Endothelial cell of umbilical vein (primary cell): ENCODE data around the gene USP17L18. TPM values are rescaled to one million over a fixed set of nuclear protein-coding genes. Genes with fewer than 3 reads are reported as not detected.
"Not testable (repeated sequence)": the region's sequence is repeated elsewhere in the genome, so short reads cannot be mapped to it uniquely, and the experiment has no call there.

ENCODE experiments used
- Bru-seq: library from RNA; stranded (reverse); fragments of 400-500 nt; gene quantifications from one replicate; lab custom pipeline; 2021; lab: Mats Ljungman, UMichigan
- BruChase-seq, 2 experiments: library from RNA; stranded (reverse); fragments of 400-500 nt; gene quantifications; one replicate each; lab custom pipeline; 2021; lab: Mats Ljungman, UMichigan
- BruUV-seq: library from RNA; stranded (reverse); fragments of 400-500 nt; replicated peaks from 2 replicates; lab custom pipeline; 2021; lab: Mats Ljungman, UMichigan
- CTCF ChIA-PET: fragments of 300-600, 350-600 bp; sonication (Branson Sonifier 250); formaldehyde crosslinking; loops from one replicate; lab custom pipeline; 2021; ENCODE audit warnings: antibody characterized with exemption, inconsistent platforms; lab: Charles Lee
- POLR2A ChIA-PET: fragments of 300-600, 350-600 bp; sonication (Branson Sonifier 250); formaldehyde crosslinking; loops from one replicate; lab custom pipeline; 2021; ENCODE audit warnings: antibody characterized with exemption, inconsistent platforms; lab: Charles Lee
- DNase-seq: peaks from one replicate; pipeline ENCODE4 v3.0.0-alpha.2; 2011; ENCODE audit warnings: low read depth, low spot score
- FAIRE-seq: peaks from 2 replicates; lab custom pipeline; 2011; peaks lifted over from hg19 to GRCh38; lab: Jason Lieb, UNC
- H2AFZ ChIP-seq: 2 replicates; pipeline ENCODE4 v1.6.0; 2012; ENCODE audit warnings: low read depth, low read length, control low read depth, inconsistent platforms
- H3K27ac ChIP-seq: 2 replicates; pipeline ENCODE4 v1.5.1; 2011; ENCODE audit warnings: low read depth, mild to moderate bottlenecking, control low read depth, low read length, moderate library complexity; ENCODE audit not compliant: insufficient read depth
- H3K27me3 ChIP-seq, 2 experiments: 2 replicates each; pipeline versions ENCODE4 v1.6.0 to v1.6.1; 2011; ENCODE audit warnings: low read length in 2 of 2, mixed read lengths in 1 of 2; ENCODE audit not compliant: control insufficient read depth in 2 of 2, insufficient read depth in 2 of 2
- H3K36me3 ChIP-seq, 2 experiments: 2 replicates in 1 of 2; 3 replicates in 1 of 2; pipeline ENCODE4 v1.5.1; 2011; ENCODE audit warnings: low read length in 2 of 2, mild to moderate bottlenecking in 1 of 2, moderate library complexity in 1 of 2; ENCODE audit not compliant: control insufficient read depth in 2 of 2, insufficient read depth in 2 of 2; ENCODE audit errors: extremely low read depth in 1 of 2
- H3K4me1 ChIP-seq: 3 replicates; pipeline ENCODE4 v1.5.1; 2011; ENCODE audit warnings: mild to moderate bottlenecking, low read length; ENCODE audit not compliant: control insufficient read depth, insufficient read depth; ENCODE audit errors: extremely low read depth
- H3K4me2 ChIP-seq: 2 replicates; pipeline ENCODE4 v1.6.1; 2011; ENCODE audit warnings: low read length, control low read depth, mixed read lengths; ENCODE audit not compliant: insufficient read depth
- H3K4me3 ChIP-seq, 3 experiments: fragments of 200-600 bp in 1 of 3; sonication (generic), shearing (Covaris generic) in 1 of 3; replicated peaks in 1 of 3; 2 replicates each; pipeline ENCODE4 v1.5.1; 2011 to 2016; ENCODE audit warnings: control low read depth in 3 of 3, low read length in 3 of 3, mild to moderate bottlenecking in 2 of 3, inconsistent platforms in 1 of 3, low read depth in 1 of 3, moderate library complexity in 1 of 3; ENCODE audit not compliant: insufficient read depth in 1 of 3
- H3K79me2 ChIP-seq: 2 replicates; pipeline ENCODE4 v1.6.0; 2012; ENCODE audit warnings: low read length, inconsistent platforms; ENCODE audit not compliant: control insufficient read depth, insufficient read depth
- H3K9ac ChIP-seq: replicated peaks from 2 replicates; pipeline ENCODE3; 2011; ENCODE audit warnings: low read length, control low read depth; ENCODE audit not compliant: insufficient read depth; ENCODE audit errors: extremely low read depth
- H3K9me1 ChIP-seq: replicated peaks from 3 replicates; pipeline ENCODE4 v1.6.0; 2011; ENCODE audit warnings: mild to moderate bottlenecking, low read length; ENCODE audit not compliant: control insufficient read depth, insufficient read depth; ENCODE audit errors: extremely low read depth
- H3K9me3 ChIP-seq: replicated peaks from 2 replicates; pipeline ENCODE4 v1.5.1; 2012; ENCODE audit warnings: low read length, inconsistent platforms; ENCODE audit not compliant: control insufficient read depth, insufficient read depth
- H4K20me1 ChIP-seq: replicated peaks from 2 replicates; pipeline ENCODE3; 2011; ENCODE audit warnings: mild to moderate bottlenecking, low read length; ENCODE audit not compliant: control insufficient read depth, insufficient read depth; ENCODE audit errors: extremely low read depth
- dilution Hi-C: fragments of 300-500 bp; cut with MboI; formaldehyde crosslinking; loops from one replicate; pipeline ENCODE4 v1.15.0; 2019; ENCODE audit warnings: low sequenced_read_pairs; ENCODE audit not compliant: extremely low pct_ligation_motif_present
- intact Hi-C: fragments of 100-400 bp; cut with micrococcal nuclease; formaldehyde crosslinking; loops from one replicate; pipeline ENCODE4 v1.10.0; 2022
- long read RNA-seq: library from polyadenylated mRNA; stranded (forward); transcript quantifications from one replicate; pipeline ENCODE4 v2.0.0, GENCODE V29; 2021
- polyA minus RNA-seq, 3 experiments: library from RNA; depleted of rRNA, polyadenylated mRNA; stranded (reverse); fragments of >200 nt; gene quantifications; 1 replicate in 1 of 3; 2 replicates in 2 of 3; pipeline ENCODE4 v1.2.3, GENCODE V29; 2011
- polyA plus RNA-seq, 4 experiments: library from polyadenylated mRNA; depleted of rRNA in 3 of 4; stranded (reverse) in 3 of 4; unstranded in 1 of 4; fragments of >200 nt; gene quantifications; 2 replicates each; pipeline versions ENCODE4 v1.2.1 to v1.2.3, GENCODE V29; 2011 to 2012; ENCODE audit warnings: missing spikeins in 1 of 4
- total RNA-seq: library from RNA; stranded (reverse); gene quantifications from 2 replicates; pipeline ENCODE4 v1.2.3, GENCODE V29; 2021

Gene USP17L18
- total RNA-seq = not detected in 2 replicates
- polyA plus RNA-seq = not detected in 2 replicates
- polyA plus RNA-seq (2011; cell fraction: cytosol; rRNA removed) = not detected in 2 replicates
- polyA plus RNA-seq (2011; cell fraction: nucleus; rRNA removed) = not detected in 2 replicates
- not detected in 2 replicates for polyA plus RNA-seq (2012)
- polyA minus RNA-seq = not detected in 2 replicates
- polyA minus RNA-seq (2011; cell fraction: cytosol; rRNA and poly(A)+ RNA removed) = not detected
- not detected in 2 replicates for polyA minus RNA-seq (2011; cell fraction: nucleus; rRNA and poly(A)+ RNA removed)
- Bru-seq, nascent RNA = not detected
- not detected for BruChase-seq, experiment 1, labeled RNA remaining after a 6-hour chase
- BruChase-seq, experiment 2, labeled RNA remaining after a 2-hour chase = not detected
- long read RNA-seq = 0 reads

GRCh38 chr4:9247953-9248680 is at the start of gene USP17L18:
TSS of gene USP17L18 (plus strand) at chr4:9248630. CDS start at chr4:9248630, 0 bp downstream.
- BruUV-seq, H3K9ac ChIP-seq, FAIRE-seq, H3K36me3 ChIP-seq, H2AFZ ChIP-seq, CTCF ChIA-PET, H3K79me2 ChIP-seq, H3K27ac ChIP-seq, POLR2A ChIA-PET, H3K9me3 ChIP-seq, H3K4me2 ChIP-seq, H3K27me3 ChIP-seq, H4K20me1 ChIP-seq, H3K9me1 ChIP-seq, intact Hi-C loops, H3K4me1 ChIP-seq, H3K4me3 ChIP-seq, dilution Hi-C loops: not testable (repeated sequence)
- DNase-seq = peak; percentile 1

DNA sequence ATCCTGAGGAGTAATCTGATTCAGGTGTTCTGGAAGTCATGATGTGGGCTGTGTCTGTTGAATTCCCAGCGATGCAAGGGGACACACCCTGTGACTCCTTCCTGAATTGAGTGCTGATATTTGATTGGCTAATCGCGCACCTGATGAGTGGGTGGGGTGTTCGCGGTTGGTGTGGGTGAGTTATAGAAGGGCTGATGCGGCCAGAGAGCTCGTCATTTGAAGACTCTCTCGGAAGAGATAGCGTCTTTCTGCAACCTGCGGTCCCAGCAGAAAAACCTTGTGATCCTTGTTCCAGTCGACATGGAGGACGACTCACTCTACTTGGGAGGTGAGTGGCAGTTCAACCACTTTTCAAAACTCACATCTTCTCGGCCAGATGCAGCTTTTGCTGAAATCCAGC is 38.1 kb upstream of the USP17L18 start, which contains the start of gene USP17L10:
Gene USP17L10 (plus strand): TSS at position 301 of the 400 bp plus-strand sequence. CDS start 0 bp downstream, at position 301.
- H3K4me1 ChIP-seq, H3K79me2 ChIP-seq, CTCF ChIA-PET, H3K27me3 ChIP-seq, POLR2A ChIA-PET, H3K9ac ChIP-seq, FAIRE-seq, H3K4me3 ChIP-seq, DNase-seq, H3K27ac ChIP-seq, H3K9me1 ChIP-seq, H2AFZ ChIP-seq, H3K36me3 ChIP-seq, H4K20me1 ChIP-seq, H3K4me2 ChIP-seq, H3K9me3 ChIP-seq, BruUV-seq, dilution Hi-C loops, intact Hi-C loops: not testable (repeated sequence)

DNA sequence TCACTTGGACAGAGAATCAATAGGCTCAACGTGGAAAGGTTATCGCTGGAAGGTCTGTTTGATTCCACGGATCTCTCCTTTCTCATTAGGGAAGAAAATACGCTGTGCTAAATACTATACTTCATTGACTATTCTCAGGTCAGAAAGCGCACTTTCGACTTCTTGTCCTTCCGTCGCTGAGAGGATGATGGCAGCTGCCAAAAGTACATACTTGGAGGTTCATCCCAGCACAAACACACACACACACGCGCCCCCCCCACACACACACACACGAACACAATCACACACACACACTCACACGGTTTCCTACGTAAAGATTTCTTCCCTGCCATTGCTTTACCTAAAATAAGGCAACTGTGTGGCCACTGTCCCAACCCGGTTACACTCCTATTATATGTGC is 33.7 kb upstream of the USP17L18 start:
- H3K79me2 ChIP-seq, H3K36me3 ChIP-seq, BruUV-seq, CTCF ChIA-PET, H3K27me3 ChIP-seq, H3K4me2 ChIP-seq, H4K20me1 ChIP-seq, H2AFZ ChIP-seq, H3K4me1 ChIP-seq, DNase-seq, H3K4me3 ChIP-seq, H3K27ac ChIP-seq, intact Hi-C loops, H3K9me1 ChIP-seq, H3K9ac ChIP-seq, H3K9me3 ChIP-seq, POLR2A ChIA-PET, FAIRE-seq, dilution Hi-C loops: not testable (repeated sequence)

DNA sequence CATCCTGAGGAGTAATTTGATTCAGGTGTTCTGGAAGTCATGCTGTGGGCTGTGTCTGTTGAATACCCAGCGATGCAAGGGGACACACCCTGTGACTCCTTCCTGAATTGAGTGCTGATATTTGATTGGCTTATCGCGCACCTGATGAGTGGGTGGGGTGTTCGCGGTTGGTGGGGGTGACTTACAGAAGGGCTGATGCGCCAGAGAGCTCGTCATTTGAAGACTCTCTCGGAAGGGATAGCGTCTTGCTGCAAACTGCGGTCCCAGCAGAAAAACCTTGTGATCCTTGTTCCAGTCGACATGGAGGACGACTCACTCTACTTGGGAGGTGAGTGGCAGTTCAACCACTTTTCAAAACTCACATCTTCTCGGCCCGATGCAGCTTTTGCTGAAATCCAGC is 33.3 kb upstream of the USP17L18 start, which contains the start of gene USP17L11:
Gene USP17L11 (plus strand): TSS at position 301 of the 400 bp plus-strand sequence. CDS start 0 bp downstream, at position 301.
- H3K4me2 ChIP-seq, intact Hi-C loops, H3K9me3 ChIP-seq, H4K20me1 ChIP-seq, H2AFZ ChIP-seq, H3K27ac ChIP-seq, FAIRE-seq, DNase-seq, H3K4me1 ChIP-seq, dilution Hi-C loops, BruUV-seq, H3K27me3 ChIP-seq, POLR2A ChIA-PET, CTCF ChIA-PET, H3K36me3 ChIP-seq, H3K79me2 ChIP-seq, H3K4me3 ChIP-seq, H3K9me1 ChIP-seq, H3K9ac ChIP-seq: not testable (repeated sequence)
